Measurements from ENCODE around the gene WDR20.

The WDR20 gene

GRCh38 chr14:102255401-102256190 lies 115.9 kb downstream of the WDR20 start:
- Histone ChIP-seq H3K4me3 (no peak overlapping the region), H3K9ac (no peak overlapping the region), H3K27ac (no peak overlapping the region; a peak in 1 of 22 replicates), H3K27me3 (no peaks in the 10 kb centered on the region), H3K4me2 (no peak overlapping the region), H3K36me3 (no peaks in the 10 kb centered on the region), H4K20me1 (no peaks in the 10 kb centered on the region), H3K9me3 (replicated peaks in 1 of 11) (no peaks in the 10 kb centered on the region), H3K4me1 (no peaks in the 10 kb centered on the region)
- no peak for TF ChIP-seq Cebpa-rat (IDR thresholded peaks at IDR 0.05)

GRCh38 chr14:102256716-102257115 lies 117.0 kb downstream of the WDR20 start:
- H3K9me3 ChIP-seq (replicated peaks in 1 of 11) = no peaks in the 10 kb centered on the region
- no peak overlapping the region for H3K9ac ChIP-seq
- H3K4me3 ChIP-seq = no peak overlapping the region
- H3K27me3 ChIP-seq = no peaks in the 10 kb centered on the region
- H3K36me3 ChIP-seq = no peaks in the 10 kb centered on the region
- H3K4me1 ChIP-seq = no peaks in the 10 kb centered on the region
- no peaks in the 10 kb centered on the region for H4K20me1 ChIP-seq
- TF ChIP-seq Cebpa-rat (IDR thresholded peaks at IDR 0.05) = no peak
- no peak overlapping the region for H3K4me2 ChIP-seq
- no peak overlapping the region for H3K27ac ChIP-seq

GRCh38 chr14:102258136-102258535 lies 118.4 kb downstream of the WDR20 start:
- H3K4me2 ChIP-seq = no peak overlapping the region
- no peaks in the 10 kb centered on the region for H4K20me1 ChIP-seq
- H3K36me3 ChIP-seq = no peaks in the 10 kb centered on the region
- no peak overlapping the region for H3K9ac ChIP-seq
- H3K9me3 ChIP-seq (replicated peaks in 1 of 11) = no peaks in the 10 kb centered on the region
- H3K27ac ChIP-seq = no peak overlapping the region
- H3K4me3 ChIP-seq = no peak overlapping the region
- H3K4me1 ChIP-seq = no peaks in the 10 kb centered on the region
- TF ChIP-seq Cebpa-rat (IDR thresholded peaks at IDR 0.05) = no peak
- no peaks in the 10 kb centered on the region for H3K27me3 ChIP-seq

All from BLaER1 treated with 17β-estradiol and CSF1 and Interleukin-3, amounts not matched to agents 10 nM and 100 nM (cell line).